ENCODE results near the gene RBP5.
A peak's percentile ranks its signal among the peaks of the same experiment; 100 is the strongest.

Gene RBP5

DNA sequence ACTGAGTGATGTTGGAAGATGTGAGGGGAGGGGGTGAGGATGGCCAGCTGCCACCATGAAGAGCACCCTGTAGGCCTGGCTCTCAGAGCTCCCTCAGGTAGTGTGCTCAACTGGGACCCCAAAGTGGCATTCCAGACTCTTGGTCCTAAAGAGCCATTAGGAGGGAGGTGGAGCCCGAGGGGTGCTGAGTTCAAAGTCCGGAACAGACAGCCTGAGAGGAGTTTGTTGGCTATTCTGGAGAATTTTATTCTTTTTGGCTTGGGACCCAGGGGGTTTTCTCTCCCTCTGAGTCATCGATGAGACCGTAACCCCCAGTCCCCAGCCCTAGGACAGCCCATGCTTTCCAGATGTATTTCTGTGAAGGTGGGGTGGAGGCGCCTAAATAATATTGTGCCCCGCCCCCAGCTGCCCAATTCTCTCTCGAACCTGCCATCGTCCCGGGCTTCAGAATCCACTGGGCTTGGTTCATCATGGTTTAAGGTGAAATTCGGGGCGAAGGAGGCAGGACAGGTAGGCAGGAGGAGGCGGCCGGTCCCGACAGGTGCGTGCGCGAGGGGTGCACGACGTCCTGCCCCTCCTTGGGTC, 690 bp upstream of the RBP5 start:
- Histone ChIP-seq H3K27ac (ENCODE audit: extremely low read depth, low read depth, low read length) (no peak overlapping the region; the same call in 1 of the 2 replicates), H3K36me3 (ENCODE audit: control insufficient read depth in 2 of 2, insufficient read depth in 1 of 2, low read length in 2 of 2) (peaks cover 0 to 17% of the 10 kb centered on the region in 2 experiments; a peak in 1 of 3 replicates), H3K4me3 (ENCODE audit: low read depth, low read length) (peak overlapping the region; percentile 79), H3K9me3 (ENCODE audit: control insufficient read depth, insufficient read depth, low read depth, low read length) (no peaks in the 10 kb centered on the region), H3K4me1 (ENCODE audit: control insufficient read depth, insufficient read depth, low read length) (peaks cover 3% of the 10 kb centered on the region; the same call in 1 of the 2 replicates)
- no peak for TF ChIP-seq ZNF214 (tag by site-specific recombination; IDR thresholded peaks at IDR 0.05; ENCODE audit: borderline replicate concordance)
- peak; percentile 36 for TF ChIP-seq ZBTB26 (tag by site-specific recombination; optimal IDR thresholded peaks at IDR 0.05)
- peak; percentile 7; the same call in 1 of the 2 replicates for TF ChIP-seq ZNF600 (tag by site-specific recombination; IDR thresholded peaks at IDR 0.05)
- ChIA-PET CTCF (interaction anchor here (1.0 to 1.5 kb wide), 2 partner anchors 37 to 260 kb away, joined by 4 to 6 read pairs; partner anchors contain the start of gene C1R), POLR2A (interaction anchor here (0.6 kb wide), 1 partner anchor 191 kb away, joined by 3 read pairs; no protein-coding TSS in a partner anchor)

DNA sequence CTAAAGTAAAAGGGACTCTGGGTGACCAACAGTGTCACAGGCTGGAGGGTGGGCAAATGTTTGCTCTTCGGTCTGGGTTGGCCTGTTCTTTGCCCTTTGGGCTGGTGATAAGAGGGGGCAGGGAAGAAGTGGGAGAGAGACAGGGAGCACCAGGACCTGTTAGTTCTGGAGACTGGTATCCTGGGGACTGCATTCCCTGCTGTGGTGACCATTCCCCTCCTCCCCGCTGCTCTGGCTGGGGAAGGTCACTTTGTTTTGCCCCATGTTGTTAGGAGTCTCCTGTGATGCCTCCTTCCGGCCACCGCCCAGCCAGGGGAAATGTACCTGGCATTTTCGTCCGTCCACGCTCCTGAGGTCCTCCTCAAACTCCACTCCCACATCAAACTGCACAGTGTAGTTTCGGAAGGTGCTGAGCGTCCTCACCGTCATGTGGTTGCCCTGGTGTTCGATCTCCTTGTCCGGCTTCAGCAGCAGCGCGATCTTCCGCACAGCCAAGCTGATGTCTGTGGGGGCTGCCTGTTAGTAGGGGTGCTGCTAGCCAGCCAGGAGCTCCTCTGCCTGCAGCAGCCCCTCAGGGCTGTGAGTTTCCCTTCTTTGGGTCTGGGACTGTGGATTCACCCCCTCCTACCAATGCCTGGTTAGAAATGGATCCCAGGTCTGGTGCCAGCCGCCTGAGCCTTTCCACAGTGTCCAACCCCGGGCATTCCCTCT, 618 bp downstream of the RBP5 start:
- TF ChIP-seq ZNF660 (tag by site-specific recombination; IDR thresholded peaks at IDR 0.05), result no peak
- TF ChIP-seq ZNF514 (tag by site-specific recombination; IDR thresholded peaks at IDR 0.05), result no peak
- TF ChIP-seq ZNF654 (tag by site-specific recombination; IDR thresholded peaks at IDR 0.05; ENCODE audit: low read depth), result no peak
- no peak for TF ChIP-seq ZNF585B (tag by site-specific recombination; IDR thresholded peaks at IDR 0.05)
- no peak for TF ChIP-seq ZNF2 (tag by site-specific recombination; IDR thresholded peaks at IDR 0.05)
- TF ChIP-seq ZNF23 (tag by site-specific recombination; IDR thresholded peaks at IDR 0.05; ENCODE audit: borderline replicate concordance), result no peak
- TF ChIP-seq ZNF624 (tag by site-specific recombination; IDR thresholded peaks at IDR 0.05), result no peak
- no peak for TF ChIP-seq ZNF341 (tag by site-specific recombination; IDR thresholded peaks at IDR 0.05; ENCODE audit: low read depth)
- no peak for TF ChIP-seq ZNF202 (tag by site-specific recombination; IDR thresholded peaks at IDR 0.05; ENCODE audit: borderline replicate concordance)
- TF ChIP-seq ZFP41 (tag by site-specific recombination; IDR thresholded peaks at IDR 0.05; ENCODE audit: borderline replicate concordance), result no peak
- no peak for TF ChIP-seq KLF9 (tag by site-specific recombination; IDR thresholded peaks at IDR 0.05; ENCODE audit: low read depth)
- no peak for TF ChIP-seq ZNF362 (tag by site-specific recombination; IDR thresholded peaks at IDR 0.05)
- no peak for TF ChIP-seq ZNF558 (tag by site-specific recombination; IDR thresholded peaks at IDR 0.05)
- no peak for TF ChIP-seq ZEB2 (tag by site-specific recombination; IDR thresholded peaks at IDR 0.05)
- no peak for TF ChIP-seq ZNF561 (tag by site-specific recombination; IDR thresholded peaks at IDR 0.05; ENCODE audit: borderline replicate concordance)
- no peak for TF ChIP-seq ZNF302 (tag by site-specific recombination; IDR thresholded peaks at IDR 0.05; ENCODE audit: low read depth)
- TF ChIP-seq ZBTB1 (tag by site-specific recombination; IDR thresholded peaks at IDR 0.05), result no peak
- POLR2A ChIA-PET, result no interaction called here
- Histone ChIP-seq H3K27ac (ENCODE audit: extremely low read depth, low read depth, low read length) (no peak overlapping the region), H3K9me3 (ENCODE audit: control insufficient read depth, insufficient read depth, low read depth, low read length) (no peaks in the 10 kb centered on the region), H3K4me3 (ENCODE audit: low read depth, low read length) (no peak overlapping the region), H3K4me1 (ENCODE audit: control insufficient read depth, insufficient read depth, low read length) (peaks cover 3% of the 10 kb centered on the region; the same call in 1 of the 2 replicates), H3K36me3 (ENCODE audit: control insufficient read depth in 2 of 2, insufficient read depth in 1 of 2, low read length in 2 of 2) (peaks cover 0 to 4% of the 10 kb centered on the region in 2 experiments; a peak in 1 of 3 replicates)
- CTCF ChIA-PET, result interaction anchor here (0.9 kb wide), 1 partner anchor 203 kb away, joined by 3 read pairs; no protein-coding TSS in a partner anchor
